ENCODE data around the gene DCAF6. TPM values are rescaled to one million over a fixed set of nuclear protein-coding genes. Genes with fewer than 3 reads are reported as not detected.
A peak's percentile ranks its signal among the peaks of the same experiment; 100 is the strongest.

DCAF6 gene
- total RNA-seq, 1 donor from 2014 or later, result 118 TPM

DNA sequence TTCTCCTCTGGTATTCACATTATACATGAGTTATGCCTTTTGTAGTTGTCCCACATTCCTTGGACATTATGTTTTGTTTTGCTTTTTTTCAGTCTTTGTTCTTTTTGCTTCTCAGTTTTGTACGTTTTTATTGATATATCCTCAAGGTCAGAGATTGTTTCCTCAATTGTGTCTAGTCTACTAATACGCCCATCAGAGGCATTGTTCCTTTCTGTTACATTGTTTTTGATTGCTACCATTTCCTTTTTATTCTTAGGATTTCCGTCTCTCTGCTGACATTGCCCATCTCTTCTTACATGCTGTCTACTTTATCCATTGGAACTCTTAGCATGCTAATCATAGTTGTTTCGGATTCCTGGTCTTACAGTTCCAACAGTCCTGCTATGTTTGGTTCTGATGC, 28.2 kb downstream of the DCAF6 start:
- no peak for DNase-seq (ENCODE audit: low read depth)

DNA sequence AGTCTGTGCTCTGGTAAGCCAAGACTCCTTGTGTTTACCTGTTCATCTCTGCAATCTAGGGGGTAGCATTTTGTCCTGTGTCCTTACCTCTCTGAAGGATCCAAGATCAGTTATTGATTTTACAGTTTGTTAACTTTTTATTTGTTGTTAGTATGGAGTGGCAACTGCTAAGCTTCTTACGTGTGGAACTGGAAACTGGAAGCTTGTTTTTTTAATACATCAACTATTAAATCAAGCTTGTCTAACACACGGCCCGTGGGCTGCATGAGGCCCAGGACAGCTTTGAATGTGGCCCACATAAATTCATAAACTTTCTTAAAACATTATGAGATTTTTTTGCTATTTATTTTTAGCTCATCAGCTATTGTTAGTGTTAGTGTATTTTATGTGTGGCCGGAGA, 29.6 kb downstream of the DCAF6 start:
- no peak for DNase-seq (ENCODE audit: low read depth)

DNA sequence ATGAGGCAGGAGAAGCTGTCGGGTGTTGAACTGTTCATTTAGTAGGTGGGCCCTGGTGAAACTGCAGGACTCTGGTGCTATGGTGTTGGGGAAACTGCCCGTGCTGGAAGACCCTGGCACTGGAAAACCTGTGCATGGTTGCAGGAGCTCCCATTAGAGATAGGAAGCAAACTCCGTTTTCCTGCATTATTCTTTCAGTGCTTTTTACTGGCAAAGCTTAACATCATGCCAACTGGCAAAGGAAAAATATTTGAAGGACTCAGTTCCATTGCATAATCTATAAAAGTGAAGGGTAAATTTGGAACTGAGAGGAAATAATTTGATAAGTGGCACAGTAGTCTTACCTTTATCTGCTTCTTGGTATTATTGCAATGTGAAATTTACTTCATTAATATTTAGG, 32.1 kb downstream of the DCAF6 start:
- no peak for DNase-seq (ENCODE audit: low read depth)

DNA sequence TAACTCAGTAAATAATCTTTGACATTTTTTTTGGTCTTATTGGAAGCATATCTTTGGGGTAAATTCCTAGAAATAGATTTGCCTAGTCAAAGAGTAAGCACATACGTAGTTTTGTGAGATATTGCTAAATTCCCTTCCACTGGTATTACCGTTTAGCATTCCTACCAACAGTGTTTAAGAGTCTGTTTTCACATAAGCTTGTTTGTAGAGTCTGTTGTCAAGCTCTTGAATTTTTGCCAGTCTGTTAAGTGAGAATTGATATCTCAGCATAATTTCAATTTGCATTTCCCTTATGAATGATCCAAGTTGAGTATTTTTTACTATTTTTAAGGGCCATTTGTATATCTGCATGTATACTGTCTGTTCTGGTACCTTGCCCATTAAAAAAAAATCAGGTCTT, 37.3 kb downstream of the DCAF6 start:
- no peak for DNase-seq (ENCODE audit: low read depth)

DNA sequence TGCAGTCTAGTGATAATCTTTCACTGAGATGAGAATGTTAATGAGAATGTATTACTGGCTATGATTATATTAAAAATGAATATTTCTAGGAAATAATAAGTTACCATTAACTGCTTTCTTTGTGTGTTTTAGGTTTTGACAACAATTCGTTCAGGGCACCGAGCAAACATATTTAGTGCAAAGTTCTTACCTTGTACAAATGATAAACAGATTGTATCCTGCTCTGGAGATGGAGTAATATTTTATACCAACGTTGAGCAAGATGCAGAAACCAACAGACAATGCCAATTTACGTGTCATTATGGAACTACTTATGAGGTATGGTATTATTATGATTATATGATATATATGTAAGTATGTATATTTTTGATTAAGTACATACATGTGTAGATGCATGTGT, 38.2 kb downstream of the DCAF6 start:
- DNase-seq (ENCODE audit: low read depth), result no peak

DNA sequence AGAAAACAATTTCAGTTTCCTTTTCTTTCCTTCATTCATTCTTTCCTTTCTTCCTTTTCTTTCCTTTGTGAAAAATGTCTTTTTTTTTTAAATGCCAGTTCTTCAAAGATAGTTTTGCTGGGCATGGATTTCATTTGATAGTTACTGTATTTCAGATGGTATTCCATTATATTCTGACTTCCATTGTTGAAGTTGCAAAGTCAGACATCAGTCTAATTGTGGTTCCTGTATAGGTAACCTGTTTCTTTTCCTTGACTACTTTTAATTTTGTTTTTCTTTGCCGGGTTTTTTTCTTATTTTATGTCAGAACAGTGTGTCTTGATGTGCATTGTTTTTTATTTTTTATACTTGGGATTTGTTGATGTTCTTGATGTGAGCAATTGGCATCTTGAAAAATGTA, 40.8 kb downstream of the DCAF6 start:
- DNase-seq (ENCODE audit: low read depth), result no peak

DNA sequence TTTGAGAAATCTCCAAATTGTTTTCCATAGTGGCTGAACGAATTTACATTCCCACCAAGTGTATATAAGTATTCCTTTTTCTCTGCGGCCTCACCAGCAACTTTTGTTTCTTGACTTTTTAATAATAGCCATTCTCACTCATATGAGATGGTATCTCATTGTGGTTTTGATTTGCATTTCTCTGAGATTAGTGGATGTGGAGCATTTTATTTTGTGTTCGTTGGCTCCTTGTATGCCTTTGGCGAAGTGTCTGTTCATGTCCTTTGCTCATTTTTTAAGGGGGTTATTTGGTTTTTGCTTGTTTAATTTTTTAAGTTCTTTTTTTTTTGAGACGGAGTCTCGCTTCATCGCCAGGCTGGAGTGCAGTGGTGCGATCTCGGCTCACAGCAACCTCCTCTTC, 45.5 kb downstream of the DCAF6 start:
- no peak for DNase-seq (ENCODE audit: low read depth)

DNA sequence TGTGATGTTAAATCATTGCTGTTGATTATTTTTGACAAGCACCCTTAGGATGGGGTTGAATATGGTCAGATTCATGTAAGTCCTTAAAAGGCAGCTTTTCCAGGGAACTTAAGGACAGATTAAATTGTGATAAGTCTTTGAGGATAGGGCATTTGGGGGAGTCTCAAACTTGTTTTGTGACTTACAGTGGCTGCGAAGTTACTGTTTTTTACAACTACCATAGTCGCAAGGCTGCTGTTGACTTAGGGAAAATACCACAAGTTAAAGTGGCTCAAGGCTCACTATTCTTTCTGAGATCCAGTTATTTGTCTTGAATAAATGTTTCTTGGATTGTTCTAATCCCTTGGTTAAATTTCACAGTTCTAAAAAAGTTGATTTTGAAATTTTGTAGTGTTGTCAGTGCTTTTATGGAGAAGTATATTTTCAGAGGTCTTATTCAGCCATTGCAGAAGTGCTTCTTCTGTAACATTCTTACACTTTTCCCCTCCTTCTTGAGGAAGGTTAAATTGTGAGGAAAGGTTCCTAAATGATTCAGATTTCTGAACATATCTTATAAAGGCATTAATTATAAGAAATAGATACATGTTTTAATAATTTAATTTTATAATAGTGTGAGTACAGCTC, 47.4 kb downstream of the DCAF6 start:
- no peak for DNase-seq (ENCODE audit: low read depth)

DNA sequence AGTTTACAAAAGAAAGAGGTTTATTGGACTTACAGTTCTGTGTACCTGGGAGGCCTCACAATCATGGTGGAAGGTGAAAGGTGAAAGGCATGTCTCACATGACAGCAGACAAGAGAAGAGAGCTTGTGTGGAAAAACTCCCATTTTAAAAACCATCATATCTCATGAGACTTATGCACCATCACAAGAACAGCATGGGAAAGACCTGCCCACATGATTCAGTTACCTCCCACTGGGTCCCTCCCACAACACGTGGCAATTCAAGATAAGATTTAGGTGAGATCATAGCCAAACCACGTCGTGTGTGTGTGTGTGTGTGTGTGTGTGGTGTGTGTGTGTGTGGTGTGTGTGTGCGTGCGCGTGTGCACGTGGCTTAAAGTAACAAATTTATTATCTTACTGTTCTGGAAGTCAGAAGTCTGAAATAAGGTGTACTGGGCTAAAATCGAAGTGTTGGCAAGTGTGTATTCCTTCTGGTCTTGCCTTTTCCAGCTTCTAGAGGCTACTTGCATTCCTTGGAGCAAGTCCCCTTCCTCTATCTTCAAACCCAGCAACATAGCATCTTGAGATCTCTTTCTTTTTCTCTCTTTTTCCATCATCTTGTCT, 48.5 kb downstream of the DCAF6 start:
- DNase-seq (ENCODE audit: low read depth), result no peak

DNA sequence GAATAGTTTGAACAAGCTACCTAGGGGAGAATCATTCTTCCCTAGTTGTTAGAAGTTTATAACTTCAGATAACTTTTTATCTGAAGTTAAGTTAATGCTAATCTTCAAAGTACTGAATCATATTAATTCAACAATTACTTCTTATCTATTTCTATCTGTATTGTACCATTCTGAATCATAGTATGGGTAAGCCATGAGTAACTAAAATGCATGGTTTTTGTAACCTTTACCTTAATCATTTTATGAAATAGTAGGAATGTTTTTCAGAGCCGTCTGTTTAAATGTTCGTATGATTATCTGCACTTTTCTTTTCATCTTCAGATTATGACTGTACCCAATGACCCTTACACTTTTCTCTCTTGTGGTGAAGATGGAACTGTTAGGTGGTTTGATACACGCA, 50.7 kb downstream of the DCAF6 start:
- no peak for DNase-seq (ENCODE audit: low read depth)

DNA sequence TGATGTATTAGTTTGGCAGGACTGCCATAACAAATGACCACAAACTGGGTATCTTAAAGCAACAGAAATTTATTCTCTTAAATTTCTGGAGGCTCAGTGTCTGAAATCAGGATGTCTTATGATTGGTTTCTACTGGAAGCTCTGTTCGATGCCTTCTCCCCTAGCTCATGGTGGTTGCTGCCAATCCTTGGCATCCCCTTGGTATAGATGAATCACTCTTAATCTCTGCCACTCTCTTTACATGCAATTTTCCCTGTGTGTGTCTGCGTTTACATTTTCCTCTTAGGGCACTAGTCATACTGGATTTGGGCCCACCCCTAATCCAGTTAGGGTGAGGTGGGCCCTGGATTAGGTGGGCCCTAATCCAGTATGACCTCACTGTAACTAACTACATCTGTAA, 55.1 kb downstream of the DCAF6 start:
- no peak for DNase-seq (ENCODE audit: low read depth)

DNA sequence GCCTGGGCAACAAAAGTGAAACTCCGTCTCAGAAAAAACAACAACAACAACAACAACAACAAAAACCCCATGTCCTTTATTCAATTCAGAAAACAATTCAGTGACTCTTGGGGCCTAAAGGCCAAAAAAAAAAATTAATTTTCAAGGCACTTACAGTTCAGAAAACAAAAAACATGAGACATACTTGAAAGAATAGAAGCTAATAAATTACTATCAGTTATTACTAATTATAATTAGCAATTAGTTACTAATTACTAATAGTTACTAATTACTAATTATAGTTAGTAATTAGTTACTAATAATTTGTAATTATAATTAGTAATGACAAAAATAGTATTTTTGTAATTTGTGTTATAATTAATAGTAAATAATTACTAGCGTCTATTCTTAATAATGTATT, 57.2 kb downstream of the DCAF6 start:
- DNase-seq (ENCODE audit: low read depth), result no peak

DNA sequence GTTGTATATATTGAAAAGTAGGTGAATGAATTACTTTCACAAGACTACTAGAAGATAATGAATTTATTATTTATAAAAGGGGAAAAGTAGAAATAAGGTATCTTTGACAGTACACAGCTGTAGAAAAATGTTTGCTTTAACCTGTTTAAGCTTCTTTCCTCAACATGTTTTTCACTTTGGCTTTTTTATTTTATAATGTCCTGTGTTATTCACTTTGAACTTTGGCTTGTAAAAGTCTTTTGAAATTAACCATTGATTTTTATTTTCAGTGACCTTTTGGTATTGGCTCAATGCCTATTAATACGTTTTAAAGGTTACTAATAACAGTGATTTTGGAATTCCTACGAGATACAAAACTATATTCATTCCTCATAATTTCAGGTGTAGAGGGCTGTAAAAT, 58.1 kb downstream of the DCAF6 start:
- DNase-seq (ENCODE audit: low read depth), result no peak

DNA sequence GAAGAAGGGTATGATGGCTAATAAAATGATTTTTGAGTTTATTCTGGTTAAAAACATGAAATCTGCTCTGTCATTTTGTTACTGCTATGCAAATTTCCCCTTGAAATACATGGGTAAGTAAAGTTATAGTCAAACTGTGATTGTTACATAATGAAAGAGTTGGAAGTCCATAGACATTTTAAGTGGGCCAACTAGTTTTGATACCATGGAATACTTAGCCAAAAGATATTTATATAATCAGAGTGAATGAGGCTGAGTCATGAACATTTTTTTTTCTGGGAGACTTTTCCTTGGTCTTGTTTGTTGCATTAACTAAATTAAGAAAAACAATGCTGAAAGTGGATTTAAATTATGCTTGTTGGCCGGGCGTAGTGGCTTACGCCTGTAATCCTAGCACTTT, 58.6 kb downstream of the DCAF6 start:
- DNase-seq (ENCODE audit: low read depth), result no peak

DNA sequence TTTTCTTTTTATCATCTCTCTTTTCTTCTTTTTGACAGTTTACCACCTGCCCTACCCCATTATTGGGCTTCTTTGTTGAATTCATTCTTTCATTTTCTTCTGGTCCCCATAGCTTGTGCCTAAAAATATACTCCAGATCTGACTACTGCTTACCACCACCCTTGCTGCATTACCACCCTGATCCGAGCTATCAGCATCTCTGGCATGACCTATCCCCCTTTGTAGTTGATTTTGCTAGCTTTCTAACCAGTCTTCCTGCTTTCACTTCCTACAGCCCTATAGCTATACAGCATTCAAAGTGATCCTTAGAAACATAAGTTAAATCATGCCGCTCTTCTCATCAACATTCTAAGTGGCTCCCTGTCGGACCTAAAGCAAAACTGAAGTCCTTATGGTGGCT, 59.8 kb downstream of the DCAF6 start:
- no peak for DNase-seq (ENCODE audit: low read depth)

DNA sequence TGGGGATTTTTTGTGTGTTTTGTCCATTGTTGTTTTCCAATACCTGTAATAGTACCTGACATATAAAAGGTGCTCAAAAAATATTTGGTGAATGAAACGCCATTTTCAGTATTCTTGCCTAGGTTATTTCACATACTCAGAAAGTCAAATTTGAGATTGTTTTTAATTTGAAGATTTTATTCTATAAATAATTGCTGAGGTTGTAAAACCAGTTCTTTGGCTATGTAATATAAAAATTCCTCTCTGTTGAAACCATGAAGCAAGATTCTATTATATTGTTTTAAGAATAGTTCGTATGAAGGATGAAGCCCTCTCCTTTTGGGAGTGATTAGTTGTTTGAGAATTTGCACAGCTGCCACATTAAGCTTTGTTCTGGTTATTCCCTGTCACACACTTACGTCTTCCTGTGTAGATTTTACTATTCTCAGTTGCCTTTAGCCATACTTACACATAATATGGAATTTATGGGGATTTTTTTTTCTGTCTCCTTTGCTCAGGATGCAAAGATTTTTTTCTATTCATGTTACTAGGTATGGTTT, 60.6 kb downstream of the DCAF6 start:
- peak; percentile 45 for DNase-seq (ENCODE audit: low read depth)

DNA sequence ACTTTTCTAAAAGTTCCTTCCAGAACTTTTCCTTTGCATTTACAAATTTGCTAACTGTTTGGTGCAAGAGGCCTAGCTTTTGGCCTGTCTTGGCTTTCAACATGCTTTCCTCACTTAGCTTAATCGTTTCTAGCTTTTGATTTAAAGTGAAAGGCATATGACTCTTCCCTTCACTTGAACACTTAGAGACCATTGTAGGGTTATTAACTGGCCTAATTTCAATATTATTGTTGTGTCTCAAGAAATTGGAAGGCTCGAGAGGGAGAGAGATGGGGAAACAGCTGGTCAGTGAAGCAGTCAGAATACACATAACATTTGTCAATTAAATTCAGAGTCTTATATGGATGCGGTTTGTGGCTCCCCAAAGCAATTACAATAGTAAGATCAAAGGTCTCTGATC, 63.4 kb downstream of the DCAF6 start:
- no peak for DNase-seq (ENCODE audit: low read depth)

DNA sequence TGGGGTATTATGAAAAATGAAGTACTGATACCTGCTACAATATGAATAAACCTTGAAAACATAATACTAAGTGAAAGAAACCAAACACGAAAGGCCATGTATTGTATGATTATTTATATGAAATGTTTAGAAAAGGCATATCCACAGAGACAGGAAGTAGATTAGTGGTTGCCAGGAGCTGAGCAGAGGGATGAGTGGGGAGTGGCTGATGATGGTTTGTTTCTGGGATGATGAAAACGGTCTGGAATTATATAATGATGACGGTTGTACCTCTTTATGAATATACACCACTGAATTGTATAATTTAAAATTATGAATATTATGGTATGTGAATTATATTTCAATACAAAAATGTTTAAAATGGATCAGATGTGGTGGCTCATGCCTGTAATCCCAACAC, 64.2 kb downstream of the DCAF6 start:
- no peak for DNase-seq (ENCODE audit: low read depth)

DNA sequence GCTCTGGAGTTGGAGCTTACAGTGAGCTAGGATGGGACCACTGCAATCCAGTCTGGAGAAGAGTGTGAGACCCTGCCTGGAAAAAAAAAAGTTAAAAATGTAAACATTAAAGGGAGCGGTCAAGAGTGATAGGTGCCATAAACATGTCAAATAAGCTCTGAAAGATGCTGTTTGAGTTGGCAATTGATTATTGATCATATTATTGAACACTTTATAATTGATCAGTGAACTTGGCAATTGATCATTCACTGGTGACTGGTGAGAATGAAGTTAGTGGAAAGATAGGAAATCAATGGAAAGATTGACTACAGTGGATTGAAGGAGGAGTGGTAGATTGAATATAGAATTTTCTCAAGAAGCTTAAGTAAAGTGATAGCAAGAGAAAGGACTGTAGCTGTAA, 64.7 kb downstream of the DCAF6 start:
- no peak for DNase-seq (ENCODE audit: low read depth)

DNA sequence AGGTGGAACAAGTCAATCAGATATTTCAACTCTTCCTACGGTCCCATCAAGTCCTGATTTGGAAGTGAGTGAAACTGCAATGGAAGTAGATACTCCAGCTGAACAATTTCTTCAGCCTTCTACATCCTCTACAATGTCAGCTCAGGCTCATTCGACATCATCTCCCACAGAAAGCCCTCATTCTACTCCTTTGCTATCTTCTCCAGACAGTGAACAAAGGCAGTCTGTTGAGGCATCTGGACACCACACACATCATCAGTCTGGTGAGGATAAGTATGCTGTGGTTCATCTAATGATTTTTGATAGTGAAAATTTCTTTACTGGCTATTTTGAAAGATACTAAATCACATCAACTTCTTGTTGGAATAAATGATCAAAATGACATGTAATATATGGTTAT, 68.0 kb downstream of the DCAF6 start:
- DNase-seq (ENCODE audit: low read depth), result no peak

DNA sequence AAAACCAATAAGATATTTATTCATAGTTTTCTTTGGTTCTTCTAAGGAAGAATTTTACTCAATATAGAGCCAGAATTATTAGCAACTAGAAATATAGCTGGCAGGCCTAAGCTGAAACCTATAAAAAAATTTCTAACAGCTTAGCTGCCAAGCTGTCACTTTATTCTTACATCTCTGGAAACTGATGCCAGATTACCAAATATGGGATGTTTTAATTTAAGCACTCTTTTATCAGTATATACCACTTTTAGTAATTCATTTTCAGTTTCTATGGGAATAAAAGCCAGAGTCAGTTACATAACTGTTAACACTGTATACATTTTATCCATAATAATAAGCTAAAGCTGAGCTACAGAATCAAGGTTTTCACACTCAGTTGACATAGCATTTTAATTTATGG, 69.0 kb downstream of the DCAF6 start:
- no peak for DNase-seq (ENCODE audit: low read depth)

DNA sequence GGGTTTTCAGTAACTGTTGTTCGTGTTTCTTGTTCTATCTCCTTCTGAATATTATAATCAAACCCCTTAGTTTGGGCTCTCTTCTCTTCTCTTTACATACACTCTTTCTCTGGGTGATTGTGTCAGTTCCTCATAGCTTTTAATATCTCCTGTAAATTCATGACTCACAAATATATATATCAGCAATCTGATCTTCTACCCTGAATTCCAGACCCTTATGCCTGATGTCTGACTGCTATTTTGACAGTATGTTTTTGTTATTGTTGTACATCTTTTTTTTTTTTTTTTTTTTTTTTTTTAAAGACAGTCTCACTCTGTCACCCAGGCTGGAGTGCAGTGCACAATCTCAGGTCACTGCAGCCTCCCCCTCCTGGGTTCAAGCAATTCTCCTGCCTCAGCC, 71.2 kb downstream of the DCAF6 start:
- DNase-seq (ENCODE audit: low read depth), result no peak

DNA sequence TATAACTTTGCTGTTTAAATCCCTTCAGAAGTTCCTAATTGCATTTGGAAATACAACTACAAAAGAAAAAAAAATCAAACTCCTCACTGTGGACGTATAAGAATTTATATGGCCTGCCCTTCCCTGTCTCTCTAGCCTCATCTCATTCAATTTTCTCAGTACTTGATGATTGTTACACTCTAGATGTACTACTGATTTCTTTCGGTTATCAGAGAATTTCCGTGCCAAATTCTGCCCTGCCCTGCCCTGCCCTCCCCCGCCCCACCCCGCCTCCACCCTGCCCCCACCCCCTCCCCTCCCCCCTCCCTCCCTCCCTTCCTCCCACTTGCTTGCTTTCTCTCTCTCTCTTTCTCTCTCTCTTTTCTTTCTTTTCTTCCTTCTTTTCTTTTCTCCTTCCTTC, 72.1 kb downstream of the DCAF6 start:
- no peak for DNase-seq (ENCODE audit: low read depth)

DNA sequence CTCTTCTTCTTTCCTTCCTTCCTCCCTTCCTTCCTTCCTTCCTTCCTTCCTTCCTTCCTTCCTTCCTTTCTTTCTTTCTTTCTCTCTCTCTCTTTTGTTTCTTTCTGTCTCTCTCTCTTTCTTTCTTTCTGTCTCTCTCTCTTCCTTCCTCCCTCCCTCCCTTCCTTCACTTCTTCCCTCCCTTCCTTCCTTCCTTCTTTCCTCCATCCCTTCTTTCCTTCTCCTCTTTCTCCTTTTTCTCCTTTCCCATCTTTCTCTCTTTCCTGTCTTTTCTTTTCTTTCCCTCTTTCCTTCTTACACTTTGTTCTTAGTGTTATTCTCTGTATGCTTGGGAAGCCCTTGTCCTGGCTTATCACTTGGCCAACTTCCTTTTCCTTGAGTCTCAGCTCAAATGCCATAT, 72.8 kb downstream of the DCAF6 start:
- DNase-seq (ENCODE audit: low read depth), result no peak
